Left ventricle myocardium inferior (tissue), 1 donor: ENCODE measurements around the gene NEURL1B. TPM values are rescaled to one million over a fixed set of nuclear protein-coding genes. Genes with fewer than 3 reads are reported as not detected.
A peak's percentile ranks its signal among the peaks of the same experiment; 100 is the strongest.

Source experiments
- DNase-seq: peaks from one replicate; pipeline ENCODE4 v3.0.0-alpha.2; 2020
- H3K27ac ChIP-seq: fragments of 200-600 bp; replicated peaks from 2 replicates; pipeline ENCODE4 v1.8.0; 2021
- H3K27me3 ChIP-seq: fragments of 200-600 bp; 2 replicates; pipeline ENCODE4 v1.8.0; 2021; ENCODE audit warnings: low read depth
- H3K36me3 ChIP-seq: fragments of 200-600 bp; 2 replicates; pipeline ENCODE4 v1.8.0; 2021
- H3K4me1 ChIP-seq: fragments of 200-600 bp; 2 replicates; pipeline ENCODE4 v1.8.0; 2021
- H3K4me3 ChIP-seq: fragments of 200-600 bp; 2 replicates; pipeline ENCODE4 v1.8.0; 2021; ENCODE audit warnings: mild to moderate bottlenecking, moderate library complexity
- H3K9me3 ChIP-seq: fragments of 200-600 bp; replicated peaks from 2 replicates; pipeline ENCODE4 v1.8.0; 2021
- intact Hi-C: fragments of 100-400 bp; cut with micrococcal nuclease; formaldehyde crosslinking; loops from one replicate; pipeline ENCODE4 v1.11.0; 2022
- total RNA-seq: library from RNA; stranded (reverse); fragmentation: NEBNext Ultra II Directional; extraction: Animal tissue kit (Norgen Biotek cat#: 25700); gene quantifications from one replicate; pipeline ENCODE4 v1.2.1, GENCODE V29; 2021
- TF ChIP-seq, protein P1 (sequence below): fragments of 200-600 bp; IDR thresholded peaks from 2 replicates; pipeline ENCODE4 v1.8.0; 2021; ENCODE audit warnings: antibody characterized with exemption, mild to moderate bottlenecking, borderline replicate concordance
- donor health status: DM: no; HTN: yes; CAD: no; lungs with severe emphysema.

Gene NEURL1B
- total RNA-seq, 1 donor from 2014 or later: 24.0 TPM

GRCh38 chr5:172664681-172665541, 23.8 kb downstream of the NEURL1B start:
- H3K4me3 ChIP-seq: peak overlapping the region; percentile 2
- intact Hi-C loops: no loop called here
- no peaks in the 10 kb centered on the region for H3K9me3 ChIP-seq
- peak overlapping the region; percentile 97 for H3K27ac ChIP-seq
- H3K27me3 ChIP-seq: no peaks in the 10 kb centered on the region
- peaks cover 7% of the 10 kb centered on the region for H3K36me3 ChIP-seq
- peaks cover 100% of the 10 kb centered on the region for H3K4me1 ChIP-seq
- no peak for DNase-seq
- TF ChIP-seq, protein P1, sequence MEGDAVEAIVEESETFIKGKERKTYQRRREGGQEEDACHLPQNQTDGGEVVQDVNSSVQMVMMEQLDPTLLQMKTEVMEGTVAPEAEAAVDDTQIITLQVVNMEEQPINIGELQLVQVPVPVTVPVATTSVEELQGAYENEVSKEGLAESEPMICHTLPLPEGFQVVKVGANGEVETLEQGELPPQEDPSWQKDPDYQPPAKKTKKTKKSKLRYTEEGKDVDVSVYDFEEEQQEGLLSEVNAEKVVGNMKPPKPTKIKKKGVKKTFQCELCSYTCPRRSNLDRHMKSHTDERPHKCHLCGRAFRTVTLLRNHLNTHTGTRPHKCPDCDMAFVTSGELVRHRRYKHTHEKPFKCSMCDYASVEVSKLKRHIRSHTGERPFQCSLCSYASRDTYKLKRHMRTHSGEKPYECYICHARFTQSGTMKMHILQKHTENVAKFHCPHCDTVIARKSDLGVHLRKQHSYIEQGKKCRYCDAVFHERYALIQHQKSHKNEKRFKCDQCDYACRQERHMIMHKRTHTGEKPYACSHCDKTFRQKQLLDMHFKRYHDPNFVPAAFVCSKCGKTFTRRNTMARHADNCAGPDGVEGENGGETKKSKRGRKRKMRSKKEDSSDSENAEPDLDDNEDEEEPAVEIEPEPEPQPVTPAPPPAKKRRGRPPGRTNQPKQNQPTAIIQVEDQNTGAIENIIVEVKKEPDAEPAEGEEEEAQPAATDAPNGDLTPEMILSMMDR: no peak

DNA sequence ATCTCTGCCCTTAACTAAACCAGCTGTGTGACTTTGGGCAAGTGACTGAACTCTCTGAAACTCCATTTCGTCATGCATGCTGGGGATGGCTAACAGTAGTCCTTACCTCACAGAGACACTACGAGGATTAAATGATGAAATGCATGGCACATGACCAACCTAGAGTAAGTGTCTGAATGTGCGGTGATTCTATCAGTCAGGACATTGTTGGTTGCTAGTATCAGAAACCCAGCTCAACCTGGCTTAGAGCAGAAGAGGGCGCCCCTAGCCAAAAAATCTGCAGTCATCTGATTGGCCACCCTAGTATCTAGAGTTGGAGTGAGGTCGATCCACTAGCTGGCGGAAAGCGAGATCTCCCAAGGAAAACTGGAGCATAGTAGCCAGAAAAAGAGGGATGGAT, 25.2 kb downstream of the NEURL1B start:
- Histone ChIP-seq H3K27ac (peak overlapping the region; percentile 97), H3K27me3 (no peaks in the 10 kb centered on the region), H3K4me3 (no peak overlapping the region), H3K36me3 (peaks cover 21% of the 10 kb centered on the region), H3K4me1 (peaks cover 100% of the 10 kb centered on the region), H3K9me3 (no peaks in the 10 kb centered on the region)
- intact Hi-C loops: no loop called here
- TF ChIP-seq, protein P1: peak; percentile 30
- DNase-seq: no peak

DNA sequence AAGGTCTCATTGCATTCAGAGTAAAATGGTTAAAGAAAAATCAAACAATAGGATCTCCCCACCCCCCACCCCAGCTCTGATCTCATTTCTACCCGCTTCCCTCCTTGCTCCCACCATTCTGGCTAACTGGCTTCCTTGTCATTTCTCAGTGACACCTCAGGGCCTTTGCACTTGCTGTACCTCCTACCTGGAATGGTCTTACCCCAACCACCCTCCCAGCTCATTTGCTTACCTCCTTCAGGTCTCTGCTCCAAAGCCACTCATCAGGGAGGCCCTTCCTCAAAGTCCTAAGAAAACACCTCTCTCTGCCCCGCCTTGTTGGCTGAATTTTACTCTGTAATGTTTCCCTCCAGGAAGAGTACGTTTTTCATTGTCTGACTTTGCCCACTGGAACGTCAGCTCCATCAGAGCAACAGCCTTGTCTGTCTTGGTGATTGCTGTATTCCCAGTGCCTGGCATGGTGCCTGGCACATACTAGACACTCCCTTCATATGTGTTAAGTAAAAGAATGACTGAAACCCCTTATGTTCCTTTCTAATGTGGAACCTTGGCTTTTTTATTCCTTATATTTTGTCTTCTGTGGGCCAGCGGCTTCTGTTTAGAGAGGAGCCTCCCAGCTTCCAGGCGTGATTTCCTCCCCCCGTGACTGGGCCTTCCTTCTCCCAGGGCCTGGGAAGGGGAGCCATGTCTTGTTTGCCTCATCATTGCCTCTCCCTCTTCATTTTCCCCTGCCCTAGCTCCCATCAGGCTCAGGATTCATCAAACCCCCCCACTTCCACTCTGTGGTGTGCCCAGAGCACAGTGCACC, 26.9 kb downstream of the NEURL1B start:
- peaks cover 34% of the 10 kb centered on the region for H3K36me3 ChIP-seq
- DNase-seq: no peak
- H3K9me3 ChIP-seq: no peaks in the 10 kb centered on the region
- H3K27me3 ChIP-seq: no peaks in the 10 kb centered on the region
- TF ChIP-seq, protein P1: no peak
- H3K4me1 ChIP-seq: peaks cover 100% of the 10 kb centered on the region
- peak overlapping the region; percentile 17 for H3K4me3 ChIP-seq
- H3K27ac ChIP-seq: peak overlapping the region; percentile 97
- intact Hi-C loops: no loop called here

GRCh38 chr5:172668594-172669071, 27.6 kb downstream of the NEURL1B start:
- Histone ChIP-seq H3K36me3 (peaks cover 34% of the 10 kb centered on the region), H3K27me3 (no peaks in the 10 kb centered on the region), H3K9me3 (no peaks in the 10 kb centered on the region), H3K4me3 (peak overlapping the region; percentile 17), H3K27ac (peak overlapping the region; percentile 97), H3K4me1 (peaks cover 100% of the 10 kb centered on the region)
- intact Hi-C loops: no loop called here
- DNase-seq: no peak
- TF ChIP-seq, protein P1: no peak

DNA sequence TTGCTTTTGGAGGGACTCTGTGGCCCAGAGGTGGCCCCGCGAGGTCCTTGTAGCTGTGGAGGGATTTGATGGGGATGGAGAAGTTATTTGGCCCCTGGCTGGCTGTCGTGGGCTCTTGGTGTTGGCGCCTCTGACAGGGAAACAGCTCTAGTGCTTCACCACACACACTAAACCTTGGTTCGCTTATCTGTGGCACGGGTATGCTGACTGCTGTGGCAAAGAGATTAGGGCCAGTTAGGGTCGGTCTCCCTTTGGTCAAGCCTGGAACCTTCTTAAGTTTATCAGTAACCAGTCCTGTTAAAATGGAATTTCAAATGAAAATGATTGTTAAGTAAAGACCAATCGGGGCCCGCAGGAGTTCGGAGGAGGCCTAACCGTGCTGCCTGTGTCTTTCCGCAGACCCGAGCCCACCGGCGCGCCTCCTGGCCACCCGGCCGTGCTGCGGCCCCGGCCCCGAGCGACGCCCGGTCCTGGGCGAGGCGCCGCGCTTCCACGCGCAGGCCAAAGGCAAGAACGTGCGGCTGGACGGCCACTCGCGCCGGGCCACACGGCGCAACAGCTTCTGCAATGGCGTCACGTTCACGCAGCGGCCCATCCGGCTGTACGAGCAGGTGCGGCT, 28.4 kb downstream of the NEURL1B start:
- Histone ChIP-seq H3K4me1 (peaks cover 100% of the 10 kb centered on the region), H3K36me3 (peaks cover 41% of the 10 kb centered on the region), H3K9me3 (no peaks in the 10 kb centered on the region), H3K4me3 (no peak overlapping the region), H3K27ac (peak overlapping the region; percentile 97), H3K27me3 (no peaks in the 10 kb centered on the region)
- no peak for DNase-seq
- TF ChIP-seq, protein P1: no peak
- intact Hi-C loops: no loop called here
